ENCODE data around the gene SEMA5A.

The SEMA5A gene, protein sequence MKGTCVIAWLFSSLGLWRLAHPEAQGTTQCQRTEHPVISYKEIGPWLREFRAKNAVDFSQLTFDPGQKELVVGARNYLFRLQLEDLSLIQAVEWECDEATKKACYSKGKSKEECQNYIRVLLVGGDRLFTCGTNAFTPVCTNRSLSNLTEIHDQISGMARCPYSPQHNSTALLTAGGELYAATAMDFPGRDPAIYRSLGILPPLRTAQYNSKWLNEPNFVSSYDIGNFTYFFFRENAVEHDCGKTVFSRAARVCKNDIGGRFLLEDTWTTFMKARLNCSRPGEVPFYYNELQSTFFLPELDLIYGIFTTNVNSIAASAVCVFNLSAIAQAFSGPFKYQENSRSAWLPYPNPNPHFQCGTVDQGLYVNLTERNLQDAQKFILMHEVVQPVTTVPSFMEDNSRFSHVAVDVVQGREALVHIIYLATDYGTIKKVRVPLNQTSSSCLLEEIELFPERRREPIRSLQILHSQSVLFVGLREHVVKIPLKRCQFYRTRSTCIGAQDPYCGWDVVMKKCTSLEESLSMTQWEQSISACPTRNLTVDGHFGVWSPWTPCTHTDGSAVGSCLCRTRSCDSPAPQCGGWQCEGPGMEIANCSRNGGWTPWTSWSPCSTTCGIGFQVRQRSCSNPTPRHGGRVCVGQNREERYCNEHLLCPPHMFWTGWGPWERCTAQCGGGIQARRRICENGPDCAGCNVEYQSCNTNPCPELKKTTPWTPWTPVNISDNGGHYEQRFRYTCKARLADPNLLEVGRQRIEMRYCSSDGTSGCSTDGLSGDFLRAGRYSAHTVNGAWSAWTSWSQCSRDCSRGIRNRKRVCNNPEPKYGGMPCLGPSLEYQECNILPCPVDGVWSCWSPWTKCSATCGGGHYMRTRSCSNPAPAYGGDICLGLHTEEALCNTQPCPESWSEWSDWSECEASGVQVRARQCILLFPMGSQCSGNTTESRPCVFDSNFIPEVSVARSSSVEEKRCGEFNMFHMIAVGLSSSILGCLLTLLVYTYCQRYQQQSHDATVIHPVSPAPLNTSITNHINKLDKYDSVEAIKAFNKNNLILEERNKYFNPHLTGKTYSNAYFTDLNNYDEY

GRCh38 chr5:9545992-9546851 lies at the start of gene SEMA5A:
TSS of gene SEMA5A (minus strand) at chr5:9546075. CDS start at chr5:9379946, 166,129 bp downstream.
- peak; percentile 48 to 52 for DNase-seq (ENCODE audit: low read depth in 2 of 2)

- DNase-seq (ENCODE audit: low read depth in 2 of 2), result no peak
These were observed 49.0 kb upstream of the SEMA5A start for GRCh38 chr5:9594913-9595312.

DNA sequence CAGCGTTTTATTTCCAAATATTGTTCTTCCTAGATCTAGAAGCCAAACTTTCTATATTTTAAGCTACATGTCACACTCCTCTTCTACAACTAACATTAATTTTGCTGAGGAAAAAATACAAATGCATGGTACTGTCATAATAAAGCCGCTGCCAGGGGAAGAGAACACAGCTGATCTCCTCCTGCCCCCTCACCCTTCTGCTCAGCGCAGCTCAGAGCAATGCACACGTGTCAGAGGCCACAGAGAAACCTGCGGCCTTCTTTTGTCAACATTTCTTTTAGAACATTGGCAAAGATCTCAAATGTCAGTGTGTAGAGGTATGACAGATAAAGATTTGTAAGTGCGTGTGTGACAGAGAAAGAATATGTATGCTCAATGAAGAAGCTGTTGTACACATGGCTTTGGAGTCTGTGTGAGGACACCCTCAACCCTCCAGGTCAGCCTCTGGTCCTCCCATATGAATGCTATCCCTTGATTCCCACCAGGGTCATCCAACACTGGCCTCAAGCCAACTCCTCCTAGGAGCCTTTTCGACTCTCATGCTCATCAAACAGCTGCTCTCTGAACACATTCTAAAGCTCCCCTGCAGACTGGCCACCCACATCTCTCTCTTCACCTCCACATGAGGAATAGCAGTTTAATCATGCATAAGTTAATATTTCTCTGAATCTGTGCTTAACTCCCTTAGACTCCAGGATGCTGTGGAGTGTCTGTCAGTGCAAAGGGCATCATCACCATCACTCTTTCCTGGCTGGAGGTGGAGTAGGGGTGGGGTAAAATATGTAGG lies 43.4 kb upstream of the SEMA5A start:
- no peak for DNase-seq (ENCODE audit: low read depth in 2 of 2)

DNA sequence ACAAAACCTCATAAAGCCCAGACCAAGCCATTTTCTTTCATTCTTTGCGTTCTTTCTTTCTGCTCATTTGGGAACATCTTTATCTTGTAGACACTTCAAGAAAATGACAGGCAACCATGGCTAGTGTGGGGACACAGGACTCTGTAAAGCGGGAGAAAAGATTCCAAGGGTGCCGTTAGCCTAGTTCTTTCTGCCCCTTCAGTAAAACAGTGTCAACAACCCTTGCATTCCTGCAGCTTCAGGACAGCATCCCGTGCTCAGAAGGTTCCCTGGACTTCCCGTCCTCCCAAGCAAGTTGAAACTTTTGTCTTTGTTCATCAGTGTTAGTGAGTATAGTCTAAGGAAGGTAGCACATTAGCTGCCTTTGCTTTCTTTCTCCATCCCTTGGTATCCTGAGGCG lies 42.4 kb upstream of the SEMA5A start:
- no peak for DNase-seq (ENCODE audit: low read depth in 2 of 2)

DNA sequence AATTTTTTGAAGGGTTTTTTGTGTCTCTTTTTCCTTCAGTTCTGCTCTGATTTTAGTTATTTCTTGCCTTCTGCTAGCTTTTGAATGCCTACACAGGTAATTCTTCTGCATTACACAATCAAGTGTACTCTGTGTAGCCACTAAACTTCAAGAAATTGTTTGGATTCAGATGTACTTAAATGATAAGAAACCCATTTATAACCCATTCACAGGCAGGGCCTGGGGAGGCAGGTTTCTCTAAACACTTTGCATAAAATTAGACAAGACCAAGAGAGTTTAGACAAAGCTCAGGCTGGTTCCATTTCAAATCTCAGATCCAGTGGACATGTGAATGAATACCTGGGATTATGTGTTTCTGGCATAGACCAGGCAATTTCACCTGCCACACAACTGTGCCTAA lies 41.3 kb upstream of the SEMA5A start:
- no peak for DNase-seq (ENCODE audit: low read depth in 2 of 2)

DNA sequence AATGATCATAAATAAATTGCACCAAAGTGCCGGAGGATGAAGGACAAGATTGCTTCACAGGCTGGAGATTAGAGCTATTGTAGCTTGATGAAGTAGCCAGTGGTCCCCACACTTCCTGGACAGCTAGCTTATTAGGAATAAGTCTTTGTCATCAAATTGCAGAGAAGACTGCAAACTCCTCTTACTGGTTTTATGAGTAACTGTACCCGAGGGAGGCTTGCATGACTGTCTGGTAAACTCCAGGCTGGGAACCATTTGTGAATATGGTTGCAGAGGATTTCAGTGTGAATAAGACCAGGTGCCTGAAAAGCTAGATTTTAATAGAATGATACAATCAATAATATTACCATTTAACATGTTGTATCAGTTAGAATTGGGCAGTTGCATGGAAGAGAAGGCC lies 36.5 kb upstream of the SEMA5A start:
- DNase-seq (ENCODE audit: low read depth in 2 of 2), result no peak

DNA sequence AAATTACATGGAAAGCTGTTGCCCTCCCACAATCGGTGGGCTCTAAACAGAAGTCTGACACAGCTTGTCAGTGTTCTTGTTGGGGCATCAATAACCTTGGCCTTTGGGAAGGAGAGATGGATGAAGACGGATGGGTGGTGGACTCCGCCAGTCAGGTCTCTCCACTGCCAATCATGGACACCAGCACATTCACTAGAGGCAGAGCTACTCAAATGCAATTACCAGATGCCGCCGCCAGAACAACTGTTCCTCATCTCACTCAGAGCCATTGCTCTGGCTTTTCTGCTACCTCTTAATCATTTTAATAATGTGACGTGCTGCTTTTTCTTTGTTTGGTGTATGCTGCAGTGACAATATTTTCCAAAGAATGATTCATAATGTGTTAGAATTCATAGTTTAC lies 27.9 kb upstream of the SEMA5A start:
- no peak for DNase-seq (ENCODE audit: low read depth in 2 of 2)

DNA sequence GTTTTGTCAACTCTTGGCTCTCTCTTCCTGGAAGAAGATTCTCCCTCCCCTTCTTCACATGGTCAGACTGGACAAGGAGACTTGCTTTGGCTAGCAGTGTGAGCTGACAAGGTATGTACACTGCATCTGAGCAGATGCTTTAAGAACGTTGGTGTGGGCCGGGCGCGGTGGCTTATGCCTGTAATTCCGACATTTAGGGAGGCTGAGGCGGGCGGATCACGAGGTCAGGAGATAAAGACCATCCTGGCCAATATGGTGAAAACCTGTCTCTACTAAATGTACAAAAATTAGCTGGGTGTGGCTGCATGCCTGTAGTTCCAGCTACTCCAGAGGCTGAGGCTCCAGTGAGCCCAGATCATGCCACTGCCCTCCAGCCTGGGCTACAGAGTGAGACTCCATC lies 26.4 kb upstream of the SEMA5A start:
- no peak for DNase-seq (ENCODE audit: low read depth in 2 of 2)

- no peak for DNase-seq (ENCODE audit: low read depth in 2 of 2)
These were observed 25.0 kb upstream of the SEMA5A start for GRCh38 chr5:9570876-9571275.

- DNase-seq (ENCODE audit: low read depth in 2 of 2), result no peak
These were observed 21.2 kb upstream of the SEMA5A start for GRCh38 chr5:9567039-9567438.

DNA sequence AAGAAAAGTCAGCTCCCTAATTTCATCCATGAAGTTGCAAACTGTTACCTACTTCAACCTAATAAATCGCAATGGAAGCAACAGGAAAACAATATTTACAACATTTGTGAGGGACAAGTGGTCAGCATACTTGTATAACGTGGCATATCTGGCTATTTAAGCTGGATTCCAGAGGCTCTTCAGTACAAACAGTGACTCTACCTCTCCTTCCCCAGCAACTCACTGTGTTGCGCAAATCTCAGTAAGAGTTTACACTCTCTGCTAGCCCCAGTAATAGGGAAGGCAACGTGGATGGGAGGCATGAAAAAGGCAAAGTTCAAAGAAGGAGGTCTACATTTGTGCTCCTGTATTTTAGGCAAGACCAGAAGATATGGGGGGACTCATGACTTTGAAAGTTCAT lies 18.9 kb upstream of the SEMA5A start:
- DNase-seq (ENCODE audit: low read depth in 2 of 2), result no peak

DNA sequence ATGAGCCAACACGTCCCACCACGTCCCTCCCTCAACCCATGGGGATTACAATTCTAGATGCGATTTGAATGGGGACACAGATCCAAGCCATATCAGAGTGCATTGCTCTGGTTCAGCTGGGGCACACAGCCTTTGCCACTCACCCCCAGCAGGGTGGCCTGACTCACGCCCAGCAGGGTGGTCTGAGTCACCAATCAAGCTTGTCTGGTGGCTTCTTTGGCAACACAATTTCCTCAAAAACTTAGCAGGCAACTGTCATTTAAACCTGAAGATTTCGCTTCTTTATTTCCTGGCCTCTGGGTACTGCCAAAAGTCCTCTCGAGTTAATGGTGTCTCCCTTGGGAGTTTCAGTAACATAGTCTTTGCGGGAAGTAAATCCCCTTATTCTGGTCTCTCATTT lies 16.3 kb upstream of the SEMA5A start:
- DNase-seq (ENCODE audit: low read depth in 2 of 2), result no peak

DNA sequence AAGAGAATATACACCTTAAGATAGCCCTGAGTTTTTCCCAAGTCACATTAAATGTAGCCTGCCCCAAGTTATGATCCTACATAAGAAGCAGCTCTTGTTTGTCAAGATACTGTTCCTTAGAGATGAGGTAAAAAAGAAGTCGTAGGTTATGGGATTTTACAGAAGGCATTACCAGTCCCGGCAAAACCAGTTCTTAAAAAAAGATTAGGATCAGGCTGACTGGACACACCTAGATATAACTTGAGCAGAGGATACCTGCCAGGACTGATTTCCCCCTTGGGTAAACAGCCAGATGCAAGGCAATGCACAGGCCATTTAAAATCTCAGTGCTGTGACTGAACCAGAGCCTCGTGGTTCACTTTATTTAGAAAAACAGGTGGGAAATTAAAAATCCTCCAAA lies 14.1 kb upstream of the SEMA5A start:
- DNase-seq (ENCODE audit: low read depth in 2 of 2), result no peak

DNA sequence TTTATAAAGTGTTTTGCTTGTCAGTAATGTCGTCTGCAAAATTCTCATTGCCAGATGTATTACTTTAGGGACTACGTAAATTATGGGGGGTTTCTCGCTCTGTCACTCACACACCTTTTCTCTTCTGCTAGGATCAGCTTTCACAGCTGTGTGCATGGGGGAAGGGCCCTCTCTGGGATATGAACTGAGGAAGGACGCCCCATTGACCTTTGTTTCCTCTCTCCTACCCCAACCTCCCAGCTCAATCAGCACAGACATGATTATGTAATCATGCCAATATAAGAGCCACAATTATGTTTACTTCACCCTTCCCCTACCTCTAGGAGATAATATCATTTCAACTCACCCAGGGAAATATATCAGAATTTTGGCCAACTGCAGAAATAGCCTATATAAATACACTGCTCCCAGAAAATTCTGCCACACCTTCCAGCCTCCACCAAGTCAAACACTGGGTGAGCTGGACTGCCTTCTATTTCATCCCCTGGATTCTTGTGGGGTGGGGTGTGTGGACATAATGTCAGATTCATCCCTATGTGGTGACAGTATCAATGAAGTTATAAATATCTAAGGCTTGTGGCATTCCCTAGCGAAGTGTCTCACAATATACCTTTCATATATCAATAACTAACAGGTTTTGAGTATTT lies 12.6 kb upstream of the SEMA5A start:
- no peak for DNase-seq (ENCODE audit: low read depth in 2 of 2)

DNA sequence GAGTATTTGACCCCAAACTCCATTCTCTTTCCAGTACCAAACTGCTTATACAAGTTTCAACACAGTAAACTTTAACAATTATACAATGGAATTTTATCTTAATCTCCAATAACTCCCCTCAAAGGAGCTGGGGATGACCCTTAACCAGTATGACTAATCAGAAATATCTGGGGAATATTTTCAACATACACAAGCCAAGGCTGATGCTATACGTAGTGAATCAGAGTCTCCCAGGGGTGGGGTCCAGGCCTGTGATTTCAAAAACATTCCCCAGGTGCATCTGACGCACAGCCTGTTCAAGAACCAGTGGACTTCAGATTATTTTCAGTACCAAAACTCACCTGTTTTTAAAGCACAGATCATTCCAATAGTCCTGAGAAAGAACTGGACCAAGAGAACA lies 11.8 kb upstream of the SEMA5A start:
- no peak for DNase-seq (ENCODE audit: low read depth in 2 of 2)

DNA sequence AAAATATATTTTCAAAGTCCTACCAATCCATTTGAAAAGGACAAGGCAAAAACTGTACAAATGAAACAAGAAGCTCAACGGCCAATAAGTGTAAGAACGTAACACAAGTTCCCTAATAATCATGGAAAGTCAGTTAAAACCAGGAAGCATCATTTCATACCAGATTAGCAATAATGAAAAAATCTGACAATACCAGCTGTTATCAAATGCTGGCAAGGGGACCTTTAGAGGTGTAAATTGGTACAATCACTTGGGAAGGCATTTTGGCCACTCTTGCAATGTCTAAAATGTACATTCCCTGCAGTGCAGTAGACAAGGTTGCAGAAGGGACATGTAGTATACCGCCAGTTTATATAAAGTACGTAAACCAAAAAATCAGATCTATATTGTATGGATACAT lies 10.1 kb upstream of the SEMA5A start:
- DNase-seq (ENCODE audit: low read depth in 2 of 2), result no peak

DNA sequence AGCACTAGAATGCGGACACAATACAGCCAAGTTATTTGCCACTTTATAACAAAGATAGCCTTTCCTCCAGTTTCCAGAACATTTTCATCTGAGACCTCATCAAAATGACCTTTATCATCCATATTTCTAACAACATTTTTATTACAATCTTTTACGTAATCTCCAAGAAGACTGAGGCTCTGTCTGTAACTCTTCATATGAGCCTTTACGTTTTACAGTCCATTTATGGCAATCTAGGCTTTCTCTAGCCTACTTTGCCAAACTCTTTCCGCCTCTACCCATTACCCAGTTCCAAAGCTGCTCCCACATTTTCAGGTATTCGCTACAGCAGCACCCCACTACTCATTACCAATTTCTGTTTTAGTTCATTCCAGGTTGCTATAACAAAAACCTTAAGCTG lies 8.2 kb upstream of the SEMA5A start:
- no peak for DNase-seq (ENCODE audit: low read depth in 2 of 2)

DNA sequence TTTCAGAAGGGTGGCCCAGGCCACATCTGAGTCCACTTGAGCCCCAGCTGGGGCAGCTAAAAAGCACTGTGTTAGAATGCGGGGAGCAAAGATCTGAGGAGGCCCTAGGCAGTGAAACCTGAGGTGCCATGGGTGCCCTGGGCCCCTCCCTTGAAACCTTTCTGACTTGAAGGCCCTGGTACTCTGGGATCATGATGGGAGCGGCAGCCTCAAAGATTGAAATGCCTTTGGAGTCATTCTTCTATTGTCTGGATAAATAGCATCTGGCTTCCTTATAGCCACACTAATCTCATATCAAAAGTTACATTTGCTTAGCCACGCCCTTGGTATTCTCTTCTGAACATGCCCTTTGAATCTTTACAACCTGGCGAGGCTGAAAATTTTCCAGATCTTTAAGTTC lies 7.7 kb upstream of the SEMA5A start:
- DNase-seq (ENCODE audit: low read depth in 2 of 2), result no peak

- no peak for DNase-seq (ENCODE audit: low read depth in 2 of 2)
These were observed 6.0 kb upstream of the SEMA5A start for GRCh38 chr5:9551567-9552537.
